Measurements from ENCODE around the gene LGI1. TPM values are rescaled to one million over a fixed set of nuclear protein-coding genes. Genes with fewer than 3 reads are reported as not detected.

The LGI1 gene
- total RNA-seq: not detected

- H3K27ac Mint-ChIP-seq: no peak within 1 kb of the TSS
- no peaks in the 10 kb centered on the region for H3K9me3 Mint-ChIP-seq (ENCODE audit: low read depth)
- peaks cover 3% of the 10 kb centered on the region for H3K4me1 Mint-ChIP-seq
- CTCF ChIA-PET: no interaction called here
- H3K4me3 Mint-ChIP-seq: no peak within 1 kb of the TSS
- peaks cover 49% of the 10 kb centered on the region for H3K27me3 Mint-ChIP-seq
- ATAC-seq (no peak), DNase-seq (no peak)
- no peaks in the 10 kb centered on the region for H3K36me3 Mint-ChIP-seq
Observed at GRCh38 chr10:93757801-93758507, at the start of gene LGI1. Gene LGI1, plus strand, starts transcription at chr10:93757936. Its CDS starts 209 bp downstream, at chr10:93758145.

- CTCF ChIA-PET: no interaction called here
- H3K4me3 Mint-ChIP-seq: no peak overlapping the region
- H3K27me3 Mint-ChIP-seq: no peaks in the 10 kb centered on the region
- no peaks in the 10 kb centered on the region for H3K9me3 Mint-ChIP-seq (ENCODE audit: low read depth)
- H3K36me3 Mint-ChIP-seq: no peaks in the 10 kb centered on the region
- H3K4me1 Mint-ChIP-seq: no peaks in the 10 kb centered on the region
- ATAC-seq: no peak
- DNase-seq: no peak
- no peak overlapping the region for H3K27ac Mint-ChIP-seq
Observed at GRCh38 chr10:93710333-93710909, 47.3 kb upstream of the LGI1 start.

GRCh38 chr10:93711891-93712290 lies 45.8 kb upstream of the LGI1 start:
- no peaks in the 10 kb centered on the region for H3K4me1 Mint-ChIP-seq
- ATAC-seq (no peak), DNase-seq (no peak)
- H3K9me3 Mint-ChIP-seq (ENCODE audit: low read depth): no peaks in the 10 kb centered on the region
- H3K4me3 Mint-ChIP-seq: no peak overlapping the region
- H3K36me3 Mint-ChIP-seq: no peaks in the 10 kb centered on the region
- H3K27me3 Mint-ChIP-seq: no peaks in the 10 kb centered on the region
- CTCF ChIA-PET: no interaction called here
- H3K27ac Mint-ChIP-seq: no peak overlapping the region

- Mint-ChIP-seq H3K4me1 (no peaks in the 10 kb centered on the region), H3K36me3 (no peaks in the 10 kb centered on the region), H3K27ac (no peak overlapping the region), H3K9me3 (ENCODE audit: low read depth) (no peaks in the 10 kb centered on the region), H3K27me3 (peaks cover 2% of the 10 kb centered on the region), H3K4me3 (no peak overlapping the region)
- CTCF ChIA-PET: no interaction called here
- no peak for ATAC-seq
- DNase-seq: no peak
Observed at GRCh38 chr10:93712593-93712992, 45.1 kb upstream of the LGI1 start.

- no peak for ATAC-seq
- no peak overlapping the region for H3K4me3 Mint-ChIP-seq
- peaks cover 18% of the 10 kb centered on the region for H3K27me3 Mint-ChIP-seq
- H3K36me3 Mint-ChIP-seq: no peaks in the 10 kb centered on the region
- no peak overlapping the region for H3K27ac Mint-ChIP-seq
- DNase-seq: no peak
- CTCF ChIA-PET: no interaction called here
- H3K9me3 Mint-ChIP-seq (ENCODE audit: low read depth): no peaks in the 10 kb centered on the region
- peaks cover 7% of the 10 kb centered on the region for H3K4me1 Mint-ChIP-seq
Observed at GRCh38 chr10:93715345-93715744, 42.4 kb upstream of the LGI1 start.

GRCh38 chr10:93716766-93717165 lies 41.0 kb upstream of the LGI1 start:
- CTCF ChIA-PET: no interaction called here
- H3K27ac Mint-ChIP-seq: no peak overlapping the region

GRCh38 chr10:93718937-93719725 lies 38.6 kb upstream of the LGI1 start:
- Mint-ChIP-seq H3K4me1 (peaks cover 11% of the 10 kb centered on the region), H3K27me3 (peaks cover 31% of the 10 kb centered on the region), H3K36me3 (no peaks in the 10 kb centered on the region), H3K4me3 (no peak overlapping the region), H3K9me3 (ENCODE audit: low read depth) (no peaks in the 10 kb centered on the region), H3K27ac (no peak overlapping the region)
- CTCF ChIA-PET: no interaction called here
- ATAC-seq (no peak), DNase-seq (no peak)

More at GRCh38 chr10:93716766-93717165, 41.0 kb upstream of the LGI1 start:
- no peak overlapping the region for H3K4me3 Mint-ChIP-seq
- ATAC-seq (no peak), DNase-seq (no peak)
- peaks cover 11% of the 10 kb centered on the region for H3K4me1 Mint-ChIP-seq
- H3K27me3 Mint-ChIP-seq: peaks cover 26% of the 10 kb centered on the region
- no peaks in the 10 kb centered on the region for H3K9me3 Mint-ChIP-seq (ENCODE audit: low read depth)
- H3K36me3 Mint-ChIP-seq: no peaks in the 10 kb centered on the region

- no peak for ATAC-seq
- CTCF ChIA-PET: no interaction called here
- no peak overlapping the region for H3K4me3 Mint-ChIP-seq
- peaks cover 31% of the 10 kb centered on the region for H3K27me3 Mint-ChIP-seq
- H3K4me1 Mint-ChIP-seq: peaks cover 11% of the 10 kb centered on the region
- DNase-seq: no peak
- H3K27ac Mint-ChIP-seq: no peak overlapping the region
- no peaks in the 10 kb centered on the region for H3K9me3 Mint-ChIP-seq (ENCODE audit: low read depth)
- H3K36me3 Mint-ChIP-seq: no peaks in the 10 kb centered on the region
Observed at GRCh38 chr10:93719901-93720300, 37.8 kb upstream of the LGI1 start.

- H3K36me3 Mint-ChIP-seq: no peaks in the 10 kb centered on the region
- no peaks in the 10 kb centered on the region for H3K9me3 Mint-ChIP-seq (ENCODE audit: low read depth)
- CTCF ChIA-PET: no interaction called here
- H3K4me1 Mint-ChIP-seq: peaks cover 11% of the 10 kb centered on the region
- H3K27ac Mint-ChIP-seq: no peak overlapping the region
- ATAC-seq: no peak
- H3K4me3 Mint-ChIP-seq: no peak overlapping the region
- DNase-seq: no peak
- peaks cover 53% of the 10 kb centered on the region for H3K27me3 Mint-ChIP-seq
Observed at GRCh38 chr10:93722550-93722949, 35.2 kb upstream of the LGI1 start.

GRCh38 chr10:93723153-93723552 lies 34.6 kb upstream of the LGI1 start:
- DNase-seq: no peak
- Mint-ChIP-seq H3K36me3 (no peaks in the 10 kb centered on the region), H3K4me1 (peaks cover 11% of the 10 kb centered on the region), H3K27ac (no peak overlapping the region), H3K4me3 (no peak overlapping the region), H3K9me3 (ENCODE audit: low read depth) (no peaks in the 10 kb centered on the region), H3K27me3 (peaks cover 50% of the 10 kb centered on the region)
- CTCF ChIA-PET: no interaction called here
- ATAC-seq: no peak

- CTCF ChIA-PET: no interaction called here
- ATAC-seq (no peak), DNase-seq (no peak)
- Mint-ChIP-seq H3K27me3 (peaks cover 36% of the 10 kb centered on the region), H3K36me3 (no peaks in the 10 kb centered on the region), H3K4me3 (no peak overlapping the region), H3K27ac (no peak overlapping the region), H3K4me1 (no peaks in the 10 kb centered on the region), H3K9me3 (ENCODE audit: low read depth) (no peaks in the 10 kb centered on the region)
Observed at GRCh38 chr10:93726024-93726423, 31.7 kb upstream of the LGI1 start.

GRCh38 chr10:93741367-93741766 lies 16.4 kb upstream of the LGI1 start:
- DNase-seq (no peak), ATAC-seq (no peak)
- H3K36me3 Mint-ChIP-seq: no peaks in the 10 kb centered on the region
- CTCF ChIA-PET: no interaction called here
- H3K27ac Mint-ChIP-seq: no peak overlapping the region
- peaks cover 2% of the 10 kb centered on the region for H3K4me1 Mint-ChIP-seq
- H3K9me3 Mint-ChIP-seq (ENCODE audit: low read depth): no peaks in the 10 kb centered on the region
- H3K4me3 Mint-ChIP-seq: no peak overlapping the region
- H3K27me3 Mint-ChIP-seq: peaks cover 27% of the 10 kb centered on the region

- Mint-ChIP-seq H3K4me1 (peaks cover 2% of the 10 kb centered on the region), H3K9me3 (ENCODE audit: low read depth) (no peaks in the 10 kb centered on the region), H3K27ac (no peak overlapping the region), H3K36me3 (no peaks in the 10 kb centered on the region), H3K27me3 (peaks cover 16% of the 10 kb centered on the region), H3K4me3 (no peak overlapping the region)
- DNase-seq (no peak), ATAC-seq (no peak)
- CTCF ChIA-PET: no interaction called here
Observed at GRCh38 chr10:93742633-93743349, 14.9 kb upstream of the LGI1 start.
